GM18951 (cell line): ENCODE data around the gene RSRC1.

ENCODE experiments used
- POLR2A ChIP-seq: IDR thresholded peaks from 4 replicates; pipeline ENCODE4 v1.6.1; 2011; ENCODE audit warnings: mild to moderate bottlenecking; ENCODE audit not compliant: insufficient read length, insufficient read depth; ENCODE audit errors: extremely low read depth
- in situ Hi-C: fragments of 300-500 bp; cut with MboI; formaldehyde crosslinking; loops from one replicate; pipeline ENCODE4 v1.12.0; 2022; ENCODE audit warnings: low sequenced_read_pairs, mixed read lengths, inconsistent platforms; ENCODE audit not compliant: unreplicated experiment

The RSRC1 gene

DNA sequence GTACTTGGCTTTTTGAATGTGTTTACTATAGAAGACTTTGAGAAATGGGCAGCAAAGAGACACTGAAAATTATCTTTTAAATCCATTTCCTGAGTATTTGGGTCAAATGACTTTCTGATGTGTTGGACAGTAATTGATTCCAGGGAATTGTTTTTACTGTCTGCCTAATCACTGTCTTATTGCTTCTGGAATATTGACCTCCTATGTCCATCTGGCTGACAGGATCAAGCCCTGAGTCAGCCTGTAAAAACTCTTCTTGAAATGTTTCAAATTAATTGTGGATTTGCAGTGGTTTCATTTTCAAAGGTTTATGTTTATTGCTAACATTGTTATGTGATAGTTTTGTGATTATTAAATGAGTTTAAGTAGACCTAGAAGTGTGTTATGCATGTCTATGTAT lies 410.5 kb downstream of the RSRC1 start:
- in situ Hi-C loops = no loop called here
- no peak for TF ChIP-seq POLR2A

DNA sequence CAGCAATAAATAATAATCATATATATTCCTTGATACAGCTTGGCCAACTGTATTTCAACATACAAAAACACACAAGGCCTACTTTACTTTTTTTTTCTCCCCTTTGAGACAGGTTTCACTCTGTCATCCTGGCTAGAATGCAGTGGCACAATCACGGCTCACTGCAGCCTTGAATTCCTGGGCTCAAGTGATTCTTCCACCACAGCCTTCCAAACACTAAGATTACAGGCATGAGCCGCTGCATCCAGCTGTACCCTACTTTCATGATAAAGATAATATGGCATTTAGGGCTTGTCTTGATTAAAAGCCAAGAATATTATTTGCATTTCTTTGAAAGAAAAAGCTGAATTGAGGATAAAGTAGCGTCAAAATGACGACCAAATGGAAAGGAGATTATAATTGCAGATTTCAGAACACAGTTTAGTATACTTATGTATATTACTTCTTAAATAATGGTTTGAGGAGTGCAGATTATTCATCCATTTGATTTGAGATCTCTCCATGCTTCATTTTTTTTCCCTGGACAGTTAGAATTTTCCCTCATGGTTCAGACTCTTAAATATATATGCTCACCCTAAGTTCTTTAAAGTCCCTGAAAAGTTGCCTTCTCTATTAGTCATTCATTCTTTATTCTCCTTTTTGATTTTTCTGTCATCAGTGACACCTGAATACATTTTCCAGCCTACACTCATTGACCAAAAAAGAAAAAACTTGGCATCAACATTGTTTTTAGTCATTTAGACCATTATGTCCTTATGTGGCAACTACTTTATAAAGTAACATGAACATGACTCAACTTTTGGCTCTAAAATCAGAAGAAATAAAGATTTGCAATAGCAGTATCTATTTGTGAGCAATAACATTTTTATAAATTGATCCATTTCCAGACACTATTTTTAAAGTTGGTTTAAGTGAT lies 412.6 kb downstream of the RSRC1 start:
- in situ Hi-C loops = no loop called here
- TF ChIP-seq POLR2A = no peak

GRCh38 chr3:158528076-158528674 lies 418.3 kb downstream of the RSRC1 start:
- in situ Hi-C loops = loop anchor here (25.0 kb wide), 1 partner anchor 916 kb away; no protein-coding TSS in a partner anchor

DNA sequence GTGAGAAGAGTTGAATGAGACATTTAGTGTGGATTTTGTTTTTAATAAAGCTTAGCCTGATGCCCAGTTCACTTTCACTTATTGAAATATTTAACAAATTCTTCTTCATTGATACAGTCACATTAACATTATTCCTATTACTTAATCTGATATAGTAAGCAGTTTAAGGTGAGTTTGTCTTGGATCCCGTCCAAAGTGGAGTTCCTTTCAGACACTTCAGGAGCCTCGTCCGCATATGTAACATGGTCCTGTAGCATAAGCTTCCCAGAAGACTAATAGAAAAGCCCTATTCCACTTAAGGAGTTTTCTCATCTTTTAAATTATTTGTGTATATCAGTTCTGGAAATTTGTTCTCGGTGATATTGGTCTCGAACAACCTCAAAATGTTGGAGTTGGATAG lies 421.4 kb downstream of the RSRC1 start:
- in situ Hi-C loops = loop anchor here (25.0 kb wide), 1 partner anchor 919 kb away; no protein-coding TSS in a partner anchor
- TF ChIP-seq POLR2A = no peak

More at GRCh38 chr3:158528076-158528674, 418.3 kb downstream of the RSRC1 start:
- no peak for TF ChIP-seq POLR2A

DNA sequence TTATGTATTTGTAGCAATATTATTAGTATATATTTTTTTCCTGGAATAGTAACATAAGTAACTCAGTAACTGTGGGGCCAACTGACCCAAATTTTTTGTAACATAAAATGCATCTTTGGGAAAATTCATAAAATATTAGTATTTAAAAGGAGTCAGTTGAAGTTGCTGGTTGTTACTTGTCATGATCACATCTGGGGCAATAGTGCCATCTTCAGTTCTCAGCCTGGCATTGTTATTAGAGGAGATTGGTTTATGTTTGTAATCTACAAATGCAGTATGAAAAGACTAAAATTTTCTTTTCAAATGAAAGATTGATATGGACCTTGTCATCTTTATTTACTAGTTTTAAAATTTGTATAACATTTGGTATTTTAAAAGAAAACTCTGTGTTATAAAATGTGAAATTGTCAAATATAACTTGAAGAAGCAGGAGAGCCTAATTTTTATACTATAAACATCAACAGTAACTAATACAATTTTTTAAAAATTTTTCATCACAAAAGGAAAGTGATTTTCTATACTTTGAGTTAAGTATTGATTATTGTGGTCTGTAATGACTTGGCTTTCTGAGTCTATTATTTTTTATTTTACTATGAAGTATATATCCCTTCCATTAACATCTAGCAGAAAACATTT lies 422.3 kb downstream of the RSRC1 start:
- TF ChIP-seq POLR2A = no peak
- in situ Hi-C loops = loop anchor here (25.0 kb wide), 1 partner anchor 920 kb away; no protein-coding TSS in a partner anchor

- no peak for TF ChIP-seq POLR2A
- in situ Hi-C loops = loop anchor here (25.0 kb wide), 1 partner anchor 924 kb away; no protein-coding TSS in a partner anchor
Observed at GRCh38 chr3:158535918-158536317, 426.0 kb downstream of the RSRC1 start.

- in situ Hi-C loops = loop anchor here (25.0 kb wide), 1 partner anchor 927 kb away; no protein-coding TSS in a partner anchor
- TF ChIP-seq POLR2A = no peak
Observed at GRCh38 chr3:158539414-158540014, 429.6 kb downstream of the RSRC1 start.

DNA sequence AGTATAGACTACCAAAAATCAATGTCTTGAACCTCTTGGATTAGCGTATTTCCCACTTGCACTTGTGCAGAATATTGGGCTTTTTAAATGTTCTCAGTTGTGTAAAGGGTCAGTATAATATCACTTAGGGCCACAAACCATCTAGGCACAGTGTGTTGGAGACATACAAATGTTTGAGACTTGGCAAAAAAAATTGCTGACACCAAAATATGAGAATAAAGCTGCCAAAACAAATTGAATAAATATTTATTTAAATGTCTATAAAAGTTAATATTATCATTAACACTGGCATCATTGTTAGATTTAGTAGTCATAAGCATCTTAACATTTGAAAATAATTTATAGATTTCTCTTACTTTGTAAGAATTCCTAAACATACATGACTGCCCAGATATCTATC lies 430.2 kb downstream of the RSRC1 start:
- in situ Hi-C loops = loop anchor here (25.0 kb wide), 1 partner anchor 928 kb away; no protein-coding TSS in a partner anchor
- no peak for TF ChIP-seq POLR2A

GRCh38 chr3:158548691-158549090 lies 438.8 kb downstream of the RSRC1 start:
- in situ Hi-C loops = loop anchor here (25.0 kb wide), 1 partner anchor 936 kb away; no protein-coding TSS in a partner anchor
- TF ChIP-seq POLR2A = no peak

DNA sequence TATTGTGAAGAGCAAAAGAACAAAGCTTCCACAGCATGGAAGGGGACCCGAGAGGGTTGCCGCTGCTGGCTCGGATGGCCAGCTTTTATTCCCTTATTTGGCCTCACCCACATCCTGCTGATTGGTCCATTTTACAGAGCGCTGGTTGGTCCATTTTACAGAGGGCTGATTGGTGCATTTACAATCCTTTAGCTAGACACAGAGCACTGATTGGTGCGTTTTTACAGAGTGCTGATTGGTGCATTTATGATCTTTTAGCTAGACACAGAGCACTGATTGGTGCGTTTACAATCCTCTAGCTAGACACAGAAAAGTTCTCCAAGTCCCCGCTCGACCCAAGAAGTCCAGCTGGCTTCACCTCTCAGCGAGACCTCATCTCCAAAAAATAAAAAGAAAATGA lies 440.0 kb downstream of the RSRC1 start:
- in situ Hi-C loops = loop anchor here (25.0 kb wide), 1 partner anchor 938 kb away; no protein-coding TSS in a partner anchor

- no peak for TF ChIP-seq POLR2A
- in situ Hi-C loops = no loop called here
Observed at GRCh38 chr3:158552124-158552523, 442.2 kb downstream of the RSRC1 start.

- in situ Hi-C loops = no loop called here
- TF ChIP-seq POLR2A = no peak
Observed at GRCh38 chr3:158559504-158559903, 449.6 kb downstream of the RSRC1 start.

- no peak for TF ChIP-seq POLR2A
- in situ Hi-C loops = no loop called here
Observed at GRCh38 chr3:158560979-158561378, 451.1 kb downstream of the RSRC1 start.

GRCh38 chr3:158562674-158563073 lies 452.8 kb downstream of the RSRC1 start:
- in situ Hi-C loops = no loop called here
- no peak for TF ChIP-seq POLR2A
